ENCODE results near the gene EEF2. TPM values are rescaled to one million over a fixed set of nuclear protein-coding genes. Genes with fewer than 3 reads are reported as not detected.
A peak's percentile ranks its signal among the peaks of the same experiment; 100 is the strongest.

Gene EEF2
- total RNA-seq, 2 experiments from 2014 or later, result 1,524 to 1,558 TPM

- DNase-seq, result no peak
- Mint-ChIP-seq H3K4me1 (ENCODE audit: low read depth) (no peaks in the 10 kb centered on the region), H3K36me3 (ENCODE audit: low read depth) (peaks cover 26% of the 10 kb centered on the region), H3K4me3 (no peak overlapping the region), H3K27me3 (ENCODE audit: low read depth) (no peaks in the 10 kb centered on the region), H3K27ac (no peak overlapping the region), H3K9me3 (ENCODE audit: insufficient read depth) (peaks cover 3% of the 10 kb centered on the region)
- CTCF ChIA-PET, result no interaction called here
- no peak for ATAC-seq
- POLR2A ChIA-PET, result no interaction called here
These were observed 40.1 kb upstream of the EEF2 start for GRCh38 chr19:4025317-4025716.

GRCh38 chr19:4023600-4024398 lies 38.5 kb upstream of the EEF2 start:
- Mint-ChIP-seq H3K4me3 (no peak overlapping the region), H3K27me3 (ENCODE audit: low read depth) (no peaks in the 10 kb centered on the region), H3K36me3 (ENCODE audit: low read depth) (peaks cover 26% of the 10 kb centered on the region), H3K9me3 (ENCODE audit: insufficient read depth) (peaks cover 3% of the 10 kb centered on the region), H3K27ac (no peak overlapping the region), H3K4me1 (ENCODE audit: low read depth) (no peaks in the 10 kb centered on the region)
- DNase-seq (no peak), ATAC-seq (no peak)
- ChIA-PET CTCF (no interaction called here), POLR2A (no interaction called here)

GRCh38 chr19:4019578-4019977 lies 34.3 kb upstream of the EEF2 start:
- POLR2A ChIA-PET, result no interaction called here
- Mint-ChIP-seq H3K36me3 (ENCODE audit: low read depth) (peaks cover 22% of the 10 kb centered on the region), H3K4me1 (ENCODE audit: low read depth) (peaks cover 4% of the 10 kb centered on the region), H3K4me3 (no peak overlapping the region), H3K9me3 (ENCODE audit: insufficient read depth) (peaks cover 3% of the 10 kb centered on the region), H3K27ac (no peak overlapping the region), H3K27me3 (ENCODE audit: low read depth) (no peaks in the 10 kb centered on the region)
- ATAC-seq, result no peak
- CTCF ChIA-PET, result no interaction called here
- no peak for DNase-seq

GRCh38 chr19:4018775-4019504 lies 33.7 kb upstream of the EEF2 start:
- no peak for DNase-seq
- CTCF ChIA-PET, result no interaction called here
- peaks cover 21% of the 10 kb centered on the region for H3K36me3 Mint-ChIP-seq (ENCODE audit: low read depth)
- no peaks in the 10 kb centered on the region for H3K27me3 Mint-ChIP-seq (ENCODE audit: low read depth)
- no peak for ATAC-seq
- H3K4me1 Mint-ChIP-seq (ENCODE audit: low read depth), result peaks cover 8% of the 10 kb centered on the region
- H3K4me3 Mint-ChIP-seq, result no peak overlapping the region
- POLR2A ChIA-PET, result no interaction called here
- peaks cover 3% of the 10 kb centered on the region for H3K9me3 Mint-ChIP-seq (ENCODE audit: insufficient read depth)
- no peak overlapping the region for H3K27ac Mint-ChIP-seq

GRCh38 chr19:4018140-4018613 lies 32.9 kb upstream of the EEF2 start:
- POLR2A ChIA-PET, result no interaction called here
- Mint-ChIP-seq H3K4me1 (ENCODE audit: low read depth) (peaks cover 8% of the 10 kb centered on the region), H3K27ac (no peak overlapping the region), H3K36me3 (ENCODE audit: low read depth) (peaks cover 18% of the 10 kb centered on the region), H3K9me3 (ENCODE audit: insufficient read depth) (peaks cover 3% of the 10 kb centered on the region), H3K27me3 (ENCODE audit: low read depth) (no peaks in the 10 kb centered on the region), H3K4me3 (no peak overlapping the region)
- ATAC-seq (no peak), DNase-seq (no peak)
- CTCF ChIA-PET, result no interaction called here

GRCh38 chr19:4016903-4017638 lies 31.8 kb upstream of the EEF2 start:
- POLR2A ChIA-PET, result no interaction called here

GRCh38 chr19:4016486-4016885 lies 31.2 kb upstream of the EEF2 start:
- H3K9me3 Mint-ChIP-seq (ENCODE audit: insufficient read depth), result no peaks in the 10 kb centered on the region
- H3K36me3 Mint-ChIP-seq (ENCODE audit: low read depth), result peaks cover 13% of the 10 kb centered on the region
- H3K4me1 Mint-ChIP-seq (ENCODE audit: low read depth), result peaks cover 8% of the 10 kb centered on the region
- ATAC-seq (no peak), DNase-seq (no peak)
- no peaks in the 10 kb centered on the region for H3K27me3 Mint-ChIP-seq (ENCODE audit: low read depth)
- ChIA-PET POLR2A (interaction anchor here (0.6 kb wide), 1 partner anchor 15 kb away, joined by 3 read pairs; no protein-coding TSS in a partner anchor), CTCF (no interaction called here)
- H3K27ac Mint-ChIP-seq, result no peak overlapping the region
- H3K4me3 Mint-ChIP-seq, result no peak overlapping the region

More at GRCh38 chr19:4016903-4017638, 31.8 kb upstream of the EEF2 start:
- H3K9me3 Mint-ChIP-seq (ENCODE audit: insufficient read depth), result peaks cover 2% of the 10 kb centered on the region
- CTCF ChIA-PET, result no interaction called here
- ATAC-seq (no peak), DNase-seq (no peak)
- H3K36me3 Mint-ChIP-seq (ENCODE audit: low read depth), result peaks cover 16% of the 10 kb centered on the region
- no peak overlapping the region for H3K27ac Mint-ChIP-seq
- no peaks in the 10 kb centered on the region for H3K27me3 Mint-ChIP-seq (ENCODE audit: low read depth)
- H3K4me3 Mint-ChIP-seq, result no peak overlapping the region
- H3K4me1 Mint-ChIP-seq (ENCODE audit: low read depth), result peaks cover 8% of the 10 kb centered on the region

GRCh38 chr19:4015705-4016402 lies 30.6 kb upstream of the EEF2 start:
- Mint-ChIP-seq H3K27ac (no peak overlapping the region), H3K27me3 (ENCODE audit: low read depth) (no peaks in the 10 kb centered on the region), H3K4me1 (ENCODE audit: low read depth) (peaks cover 8% of the 10 kb centered on the region), H3K9me3 (ENCODE audit: insufficient read depth) (no peaks in the 10 kb centered on the region), H3K36me3 (ENCODE audit: low read depth) (peaks cover 9% of the 10 kb centered on the region), H3K4me3 (no peak overlapping the region)
- DNase-seq (no peak), ATAC-seq (no peak)
- ChIA-PET POLR2A (interaction anchor here (0.6 kb wide), 1 partner anchor 16 kb away, joined by 3 read pairs; no protein-coding TSS in a partner anchor), CTCF (no interaction called here)

- H3K36me3 Mint-ChIP-seq (ENCODE audit: low read depth), result peaks cover 9% of the 10 kb centered on the region
- H3K4me1 Mint-ChIP-seq (ENCODE audit: low read depth), result peaks cover 8% of the 10 kb centered on the region
- ATAC-seq (peak; percentile 52), DNase-seq (peak; percentile 56)
- ChIA-PET POLR2A (no interaction called here), CTCF (no interaction called here)
- no peak overlapping the region for H3K27ac Mint-ChIP-seq
- H3K9me3 Mint-ChIP-seq (ENCODE audit: insufficient read depth), result no peaks in the 10 kb centered on the region
- H3K27me3 Mint-ChIP-seq (ENCODE audit: low read depth), result no peaks in the 10 kb centered on the region
- H3K4me3 Mint-ChIP-seq, result no peak overlapping the region
These were observed 29.6 kb upstream of the EEF2 start for GRCh38 chr19:4014541-4015491.

GRCh38 chr19:4013886-4014540 lies 28.8 kb upstream of the EEF2 start:
- peaks cover 16% of the 10 kb centered on the region for H3K4me1 Mint-ChIP-seq (ENCODE audit: low read depth)
- no peaks in the 10 kb centered on the region for H3K27me3 Mint-ChIP-seq (ENCODE audit: low read depth)
- POLR2A ChIA-PET, result no interaction called here
- no peak overlapping the region for H3K4me3 Mint-ChIP-seq
- ATAC-seq (no peak), DNase-seq (no peak)
- H3K9me3 Mint-ChIP-seq (ENCODE audit: insufficient read depth), result no peaks in the 10 kb centered on the region
- H3K36me3 Mint-ChIP-seq (ENCODE audit: low read depth), result peaks cover 9% of the 10 kb centered on the region
- H3K27ac Mint-ChIP-seq, result no peak overlapping the region
- CTCF ChIA-PET, result no interaction called here
